ENCODE results near the gene TRIM68.

The TRIM68 gene

GRCh38 chr11:4607781-4608666, at the start of gene TRIM68:
Gene TRIM68, minus strand, starts transcription at chr11:4608231. Its CDS starts 2,727 bp downstream, at chr11:4605504.
- peak; percentile 87 to 93 for DNase-seq (ENCODE audit: extremely low read depth in 1 of 2, low read depth in 1 of 2)

GRCh38 chr11:4654635-4655369, 46.8 kb upstream of the TRIM68 start:
- no peak for DNase-seq (ENCODE audit: extremely low read depth in 1 of 2, low read depth in 1 of 2)

- DNase-seq (ENCODE audit: extremely low read depth in 1 of 2, low read depth in 1 of 2), result no peak
These were observed 39.7 kb upstream of the TRIM68 start for GRCh38 chr11:4647766-4648165.

- no peak for DNase-seq (ENCODE audit: extremely low read depth in 1 of 2, low read depth in 1 of 2)
These were observed 37.9 kb upstream of the TRIM68 start for GRCh38 chr11:4645974-4646373.

GRCh38 chr11:4644233-4644632, 36.2 kb upstream of the TRIM68 start:
- no peak for DNase-seq (ENCODE audit: extremely low read depth in 1 of 2, low read depth in 1 of 2)

- DNase-seq (ENCODE audit: extremely low read depth in 1 of 2, low read depth in 1 of 2), result no peak
These were observed 35.7 kb upstream of the TRIM68 start, which contains the start of gene OR51E1 for GRCh38 chr11:4643682-4644081. Gene OR51E1, plus strand, starts transcription at chr11:4643982. Its CDS starts 8,545 bp downstream, at chr11:4652527.

- DNase-seq (ENCODE audit: extremely low read depth in 1 of 2, low read depth in 1 of 2), result no peak
These were observed 35.0 kb upstream of the TRIM68 start for GRCh38 chr11:4643076-4643475.

- DNase-seq (ENCODE audit: extremely low read depth in 1 of 2, low read depth in 1 of 2), result no peak
These were observed 34.0 kb upstream of the TRIM68 start for GRCh38 chr11:4642043-4642442.

GRCh38 chr11:4641501-4641900, 33.5 kb upstream of the TRIM68 start:
- DNase-seq (ENCODE audit: extremely low read depth in 1 of 2, low read depth in 1 of 2), result no peak

- DNase-seq (ENCODE audit: extremely low read depth in 1 of 2, low read depth in 1 of 2), result no peak
These were observed 31.9 kb upstream of the TRIM68 start for GRCh38 chr11:4639931-4640330.

GRCh38 chr11:4637662-4638047, 29.6 kb upstream of the TRIM68 start:
- DNase-seq (ENCODE audit: extremely low read depth in 1 of 2, low read depth in 1 of 2), result no peak

- peak in 1 of 2 donors; percentile 34 for DNase-seq (ENCODE audit: extremely low read depth in 1 of 2, low read depth in 1 of 2)
These were observed 29.1 kb upstream of the TRIM68 start, which contains the start of gene OR51D1 for GRCh38 chr11:4636962-4637661. Gene OR51D1, plus strand, starts transcription at chr11:4637477. Its CDS starts 2,314 bp downstream, at chr11:4639791.

GRCh38 chr11:4636136-4636535, 28.1 kb upstream of the TRIM68 start:
- no peak for DNase-seq (ENCODE audit: extremely low read depth in 1 of 2, low read depth in 1 of 2)

- DNase-seq (ENCODE audit: extremely low read depth in 1 of 2, low read depth in 1 of 2), result peak in 1 of 2 donors; percentile 29
These were observed 18.4 kb upstream of the TRIM68 start for GRCh38 chr11:4626207-4627099.

GRCh38 chr11:4619514-4619913, 11.5 kb upstream of the TRIM68 start:
- DNase-seq (ENCODE audit: extremely low read depth in 1 of 2, low read depth in 1 of 2), result no peak

- no peak for DNase-seq (ENCODE audit: extremely low read depth in 1 of 2, low read depth in 1 of 2)
These were observed 7.9 kb upstream of the TRIM68 start for GRCh38 chr11:4615856-4616444.

GRCh38 chr11:4611986-4612385, 4.0 kb upstream of the TRIM68 start:
- DNase-seq (ENCODE audit: extremely low read depth in 1 of 2, low read depth in 1 of 2), result no peak

- no peak for DNase-seq (ENCODE audit: extremely low read depth in 1 of 2, low read depth in 1 of 2)
These were observed 2.4 kb upstream of the TRIM68 start for GRCh38 chr11:4610258-4610935.

GRCh38 chr11:4607096-4607495, 935 bp downstream of the TRIM68 start:
- DNase-seq (ENCODE audit: extremely low read depth in 1 of 2, low read depth in 1 of 2), result no peak
